Natural killer cell (primary cell): Measurements from ENCODE around the gene ZNF521. TPM values are rescaled to one million over a fixed set of nuclear protein-coding genes. Genes with fewer than 3 reads are reported as not detected.

Experiments
- ATAC-seq, 3 donors: fragments of 150-1000 bp in 2 of 3; fragments of 200-7000 bp in 1 of 3; cut with Tn5 transposase; 1 replicate in 1 of 3; 2 replicates in 2 of 3; pipeline ENCODE4 v1.10.0; 2021; ENCODE audit warnings: mild to moderate bottlenecking in 2 of 3, moderate library complexity in 2 of 3
- DNase-seq, 2 donors: peaks; one replicate each; pipeline versions ENCODE4 v3.0.0 to v3.0.0-alpha.2; 2013 to 2021; ENCODE audit warnings: mixed read lengths in 1 of 2
- H3K27ac ChIP-seq: one replicate; pipeline ENCODE4 v1.5.1; 2013; ENCODE audit warnings: mild to moderate bottlenecking, low read length
- H3K27me3 ChIP-seq: one replicate; pipeline ENCODE4 v1.6.1; 2013; ENCODE audit warnings: low read length; ENCODE audit not compliant: control insufficient read depth, insufficient read depth
- H3K36me3 ChIP-seq: one replicate; pipeline ENCODE4 v1.6.1; 2013; ENCODE audit warnings: low read length; ENCODE audit not compliant: control insufficient read depth, insufficient read depth
- H3K4me1 ChIP-seq: one replicate; pipeline ENCODE4 v1.6.1; 2013; ENCODE audit warnings: low read length; ENCODE audit not compliant: control insufficient read depth, insufficient read depth
- H3K4me3 ChIP-seq: one replicate; pipeline ENCODE4 v1.5.1; 2013; ENCODE audit warnings: low read length
- H3K9me3 ChIP-seq: one replicate; pipeline ENCODE4 v1.6.1; 2013; ENCODE audit warnings: low read length; ENCODE audit not compliant: control insufficient read depth, insufficient read depth
- H3K27ac Mint-ChIP-seq, 2 donors: one replicate each; pipeline ENCODE4 v1.8.0; 2022; ENCODE audit warnings: mild to moderate bottlenecking in 2 of 2, mixed read lengths in 2 of 2, moderate library complexity in 1 of 2
- H3K27me3 Mint-ChIP-seq, 2 donors: one replicate each; pipeline ENCODE4 v1.8.0; 2022; ENCODE audit warnings: low read depth in 2 of 2, mixed read lengths in 2 of 2
- H3K36me3 Mint-ChIP-seq: one replicate; pipeline ENCODE4 v1.8.0; 2022; ENCODE audit warnings: mixed read lengths
- H3K4me1 Mint-ChIP-seq, 2 donors: one replicate each; pipeline ENCODE4 v1.8.0; 2022; ENCODE audit warnings: mixed read lengths in 2 of 2
- H3K4me3 Mint-ChIP-seq: one replicate; pipeline ENCODE4 v1.8.0; 2022; ENCODE audit warnings: mild to moderate bottlenecking, moderate library complexity, mixed read lengths
- H3K9me3 Mint-ChIP-seq, 2 donors: one replicate each; pipeline ENCODE4 v1.8.0; 2022; ENCODE audit warnings: mixed read lengths in 2 of 2
- CTCF ChIP-seq: fragments of 200-600 bp; IDR thresholded peaks from one replicate; pipeline ENCODE4 v1.8.0; 2022; ENCODE audit warnings: antibody characterized with exemption
- WGBS: methylation state at CpG from one replicate; pipeline ENCODE4 v1.1.7; 2013; ENCODE audit warnings: missing lambda C conversion rate; ENCODE audit not compliant: insufficient coverage; 5-methylcytosine and 5-hydroxymethylcytosine counted together
- intact Hi-C: fragments of 100-400 bp; cut with micrococcal nuclease; formaldehyde crosslinking; loops from one replicate; pipeline ENCODE4 v1.14.2; 2022
- total RNA-seq, 4 donors: library from RNA; stranded (reverse); fragments of 120-200 nt in 1 of 4; gene quantifications; one replicate each; pipeline versions ENCODE4 v1.2.3 to v1.2.4, GENCODE V29; 2013 to 2022

Gene ZNF521
- total RNA-seq, 3 donors from 2014 or later (not counting 1 experiment from before 2014, with no cell fraction given): 0.19 to 3.5 (median 0.54) TPM

GRCh38 chr18:25250474-25250851, 101.5 kb downstream of the ZNF521 start:
- H3K27me3 Mint-ChIP-seq: peaks cover 0 to 6% of the 10 kb centered on the region in 2 donors
- intact Hi-C loops: loop anchor here (10.0 kb wide), 1 partner anchor 54 kb away; no protein-coding TSS in a partner anchor
- no peak overlapping the region for H3K27ac Mint-ChIP-seq
- no peaks in the 10 kb centered on the region for H3K36me3 ChIP-seq
- TF ChIP-seq CTCF: no peak
- no peaks in the 10 kb centered on the region for H3K9me3 ChIP-seq
- H3K36me3 Mint-ChIP-seq: no peaks in the 10 kb centered on the region
- no peak overlapping the region for H3K4me3 ChIP-seq
- no peak for DNase-seq
- no peak overlapping the region for H3K4me3 Mint-ChIP-seq
- no peaks in the 10 kb centered on the region for H3K4me1 Mint-ChIP-seq
- H3K27me3 ChIP-seq: no peaks in the 10 kb centered on the region
- no peak for ATAC-seq
- no peak overlapping the region for H3K27ac ChIP-seq
- H3K9me3 Mint-ChIP-seq: no peaks in the 10 kb centered on the region
- 85% methylated on average over 2 of the region's 3 CpGs for WGBS
- H3K4me1 ChIP-seq: no peaks in the 10 kb centered on the region

GRCh38 chr18:25248755-25249154, 103.2 kb downstream of the ZNF521 start:
- Mint-ChIP-seq H3K36me3 (no peaks in the 10 kb centered on the region), H3K9me3 (no peaks in the 10 kb centered on the region), H3K27me3 (no peaks in the 10 kb centered on the region), H3K4me3 (no peak overlapping the region), H3K4me1 (peaks cover 0 to 4% of the 10 kb centered on the region in 2 donors), H3K27ac (no peak overlapping the region)
- no peak for ATAC-seq
- no peaks in the 10 kb centered on the region for H3K4me1 ChIP-seq
- H3K27me3 ChIP-seq: no peaks in the 10 kb centered on the region
- TF ChIP-seq CTCF: no peak
- H3K4me3 ChIP-seq: no peak overlapping the region
- WGBS: 90% methylated on average over 2 of the region's 2 CpGs
- no peak for DNase-seq
- intact Hi-C loops: no loop called here
- no peak overlapping the region for H3K27ac ChIP-seq
- no peaks in the 10 kb centered on the region for H3K36me3 ChIP-seq
- H3K9me3 ChIP-seq: no peaks in the 10 kb centered on the region

GRCh38 chr18:25247725-25248124, 104.2 kb downstream of the ZNF521 start:
- no peaks in the 10 kb centered on the region for H3K4me1 ChIP-seq
- H3K36me3 ChIP-seq: no peaks in the 10 kb centered on the region
- no peaks in the 10 kb centered on the region for H3K27me3 ChIP-seq
- no peak overlapping the region for H3K27ac ChIP-seq
- no peak overlapping the region for H3K4me3 Mint-ChIP-seq
- no peak overlapping the region for H3K27ac Mint-ChIP-seq
- no peak for DNase-seq
- no peak for TF ChIP-seq CTCF
- intact Hi-C loops: no loop called here
- peaks cover 0 to 4% of the 10 kb centered on the region in 2 donors for H3K4me1 Mint-ChIP-seq
- H3K36me3 Mint-ChIP-seq: no peaks in the 10 kb centered on the region
- no peak for ATAC-seq
- no peaks in the 10 kb centered on the region for H3K9me3 ChIP-seq
- H3K4me3 ChIP-seq: no peak overlapping the region
- H3K9me3 Mint-ChIP-seq: no peaks in the 10 kb centered on the region
- no peaks in the 10 kb centered on the region for H3K27me3 Mint-ChIP-seq

- H3K4me1 ChIP-seq: no peaks in the 10 kb centered on the region
- H3K36me3 Mint-ChIP-seq: no peaks in the 10 kb centered on the region
- no peaks in the 10 kb centered on the region for H3K9me3 Mint-ChIP-seq
- no peaks in the 10 kb centered on the region for H3K27me3 ChIP-seq
- H3K27me3 Mint-ChIP-seq: no peaks in the 10 kb centered on the region
- peaks cover 0 to 4% of the 10 kb centered on the region in 2 donors for H3K4me1 Mint-ChIP-seq
- H3K4me3 Mint-ChIP-seq: no peak overlapping the region
- intact Hi-C loops: no loop called here
- no peak for TF ChIP-seq CTCF
- no peak overlapping the region for H3K27ac ChIP-seq
- no peaks in the 10 kb centered on the region for H3K36me3 ChIP-seq
- H3K27ac Mint-ChIP-seq: no peak overlapping the region
- no peak for ATAC-seq
- 85% methylated on average over 1 of the region's 4 CpGs for WGBS
- DNase-seq: no peak
- H3K9me3 ChIP-seq: no peaks in the 10 kb centered on the region
- no peak overlapping the region for H3K4me3 ChIP-seq
These were observed 106.9 kb downstream of the ZNF521 start for GRCh38 chr18:25244924-25245698.
